Gastroesophageal sphincter (tissue), 4 donors: Measurements from ENCODE around the gene SPINK4. TPM values are rescaled to one million over a fixed set of nuclear protein-coding genes. Genes with fewer than 3 reads are reported as not detected.

Experiments
- ATAC-seq: fragments of 150-250 bp; one replicate; pipeline ENCODE4 v1.9.1; 2016; ENCODE audit warnings: mild to moderate bottlenecking, moderate library complexity
- H3K27ac ChIP-seq, 4 donors: fragments of 200-600 bp; sonication (generic) in 3 of 4; 1 replicate in 3 of 4; 2 replicates in 1 of 4; pipeline ENCODE4 v1.5.1; 2016 to 2019
- H3K27me3 ChIP-seq: fragments of 200-600 bp; sonication (generic); one replicate; pipeline ENCODE4 v1.5.1; 2019
- H3K36me3 ChIP-seq, 2 donors: fragments of 200-600 bp; sonication (generic); one replicate each; pipeline ENCODE4 v1.5.1; 2019; ENCODE audit warnings: control low read depth in 1 of 2
- H3K4me1 ChIP-seq, 3 donors: fragments of 200-600 bp; sonication (generic); 1 replicate in 2 of 3; 2 replicates in 1 of 3; pipeline ENCODE4 v1.5.1; 2016 to 2019; ENCODE audit warnings: control low read depth in 2 of 3
- H3K4me3 ChIP-seq, 2 donors: fragments of 200-600 bp; sonication (generic); one replicate each; pipeline ENCODE4 v1.5.1; 2019; ENCODE audit warnings: mild to moderate bottlenecking in 1 of 2, moderate library complexity in 1 of 2
- H3K9me3 ChIP-seq, 3 donors: fragments of 200-600 bp; sonication (generic); one replicate each; pipeline ENCODE4 v1.5.1; 2017 to 2019; ENCODE audit warnings: control low read depth in 2 of 3
- EP300 ChIP-seq: sonication (generic); formaldehyde crosslinking; IDR thresholded peaks from one replicate; pipeline ENCODE4 v1.6.1; 2017; ENCODE audit warnings: antibody characterized with exemption, mild to moderate bottlenecking
- POLR2A ChIP-seq, 2 donors: fragments of 450-650 bp; IDR thresholded peaks; one replicate each; pipeline ENCODE4 v1.6.1; 2017; ENCODE audit warnings: antibody characterized with exemption in 2 of 2, mild to moderate bottlenecking in 2 of 2, moderate library complexity in 1 of 2
- POLR2AphosphoS5 ChIP-seq: sonication (generic); formaldehyde crosslinking; IDR thresholded peaks from one replicate; pipeline ENCODE4 v1.6.1; 2017; ENCODE audit warnings: antibody characterized with exemption
- whole genome bisulfite sequencing, 2 donors: methylation state at CpG; one replicate each; pipeline ENCODE4 v1.1.5; 2018; ENCODE audit warnings: low coverage in 1 of 2; 5-methylcytosine and 5-hydroxymethylcytosine counted together
- total RNA-seq, 4 donors: library from RNA; depleted of rRNA; stranded (reverse); fragments of >200 nt; gene quantifications; one replicate each; pipeline ENCODE4 v1.1.0, GENCODE V29; 2016
- TF ChIP-seq, protein P1 (sequence below), 4 experiments: fragments of 200-600 bp in 2 of 4; fragments of 450-650 bp in 2 of 4; sonication (generic) in 1 of 4; IDR thresholded peaks; one replicate each; pipeline ENCODE4 v1.5.1; 2017 to 2019; ENCODE audit warnings: antibody characterized with exemption in 4 of 4, mild to moderate bottlenecking in 2 of 4, moderate library complexity in 2 of 4

Gene SPINK4
- total RNA-seq, 4 donors from 2014 or later, result not detected

DNA sequence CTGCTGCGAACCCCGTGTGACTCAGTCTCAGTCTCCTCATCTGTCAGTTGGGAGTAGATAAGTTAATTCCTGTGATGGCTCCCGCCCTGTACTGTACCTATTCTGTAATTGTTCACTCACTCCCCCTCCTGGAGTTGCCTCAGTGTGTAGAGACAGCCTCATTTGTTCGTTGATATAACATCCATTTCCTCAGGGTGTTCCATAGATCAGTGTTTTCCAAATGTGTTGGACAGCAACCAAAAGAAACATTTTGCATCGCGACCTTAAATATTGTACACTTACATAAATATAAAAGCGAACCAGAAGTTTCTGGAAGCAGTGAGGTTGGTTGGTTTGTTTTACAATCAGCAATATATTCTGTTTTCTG lies 51.0 kb downstream of the SPINK4 start:
- Histone ChIP-seq H3K4me1 (peaks cover 0 to 74% (median 25%) of the 10 kb centered on the region in 3 donors), H3K9me3 (no peaks in the 10 kb centered on the region), H3K4me3 (peak overlapping the region; percentile 48 to 80), H3K27ac (peak overlapping the region; percentile 85 to 97 (median 94)), H3K36me3 (peaks cover 0 to 38% of the 10 kb centered on the region in 2 donors), H3K27me3 (no peaks in the 10 kb centered on the region)
- TF ChIP-seq POLR2AphosphoS5 (no peak), EP300 (no peak), POLR2A (IDR thresholded peaks at IDR 0.05) (no peak)
- TF ChIP-seq, protein P1, sequence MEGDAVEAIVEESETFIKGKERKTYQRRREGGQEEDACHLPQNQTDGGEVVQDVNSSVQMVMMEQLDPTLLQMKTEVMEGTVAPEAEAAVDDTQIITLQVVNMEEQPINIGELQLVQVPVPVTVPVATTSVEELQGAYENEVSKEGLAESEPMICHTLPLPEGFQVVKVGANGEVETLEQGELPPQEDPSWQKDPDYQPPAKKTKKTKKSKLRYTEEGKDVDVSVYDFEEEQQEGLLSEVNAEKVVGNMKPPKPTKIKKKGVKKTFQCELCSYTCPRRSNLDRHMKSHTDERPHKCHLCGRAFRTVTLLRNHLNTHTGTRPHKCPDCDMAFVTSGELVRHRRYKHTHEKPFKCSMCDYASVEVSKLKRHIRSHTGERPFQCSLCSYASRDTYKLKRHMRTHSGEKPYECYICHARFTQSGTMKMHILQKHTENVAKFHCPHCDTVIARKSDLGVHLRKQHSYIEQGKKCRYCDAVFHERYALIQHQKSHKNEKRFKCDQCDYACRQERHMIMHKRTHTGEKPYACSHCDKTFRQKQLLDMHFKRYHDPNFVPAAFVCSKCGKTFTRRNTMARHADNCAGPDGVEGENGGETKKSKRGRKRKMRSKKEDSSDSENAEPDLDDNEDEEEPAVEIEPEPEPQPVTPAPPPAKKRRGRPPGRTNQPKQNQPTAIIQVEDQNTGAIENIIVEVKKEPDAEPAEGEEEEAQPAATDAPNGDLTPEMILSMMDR (IDR thresholded peaks at IDR 0.05), result no peak
- 8 to 27% methylated on average over 3 to 7 of the region's 7 CpGs for WGBS, 2 donors
- no peak for ATAC-seq

DNA sequence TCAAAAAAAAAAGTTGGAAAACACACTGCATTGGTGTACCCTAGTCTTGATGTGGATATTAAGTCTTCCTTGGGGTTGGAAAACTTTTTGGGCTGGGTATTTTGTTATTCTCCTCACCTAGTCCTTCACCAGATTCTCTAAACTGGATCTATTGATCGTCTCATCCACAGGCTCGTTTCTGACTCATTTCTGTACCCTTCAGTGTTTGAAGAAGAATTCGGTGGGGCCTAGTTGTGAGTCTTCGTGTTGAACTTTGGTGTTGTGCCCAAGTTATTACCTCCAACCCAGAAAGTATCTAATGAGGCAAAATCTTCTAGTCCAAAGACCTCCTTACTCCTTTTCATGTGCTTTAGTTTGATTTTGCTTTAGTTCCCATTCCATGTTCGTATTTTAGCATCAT lies 51.9 kb downstream of the SPINK4 start:
- no peak overlapping the region for H3K4me3 ChIP-seq
- H3K4me1 ChIP-seq, result peaks cover 5 to 77% (median 27%) of the 10 kb centered on the region in 3 donors

GRCh38 chr9:33293782-33294181 lies 53.8 kb downstream of the SPINK4 start:
- no peaks in the 10 kb centered on the region for H3K27me3 ChIP-seq
- no peak overlapping the region for H3K4me3 ChIP-seq
- no peak overlapping the region for H3K27ac ChIP-seq
- H3K36me3 ChIP-seq, result peaks cover 4 to 61% of the 10 kb centered on the region in 2 donors
- H3K4me1 ChIP-seq, result peaks cover 5 to 87% (median 31%) of the 10 kb centered on the region in 3 donors
- 67 to 83% methylated on average over 2 of the region's 2 CpGs for WGBS, 2 donors
- no peak for ATAC-seq
- TF ChIP-seq POLR2A (IDR thresholded peaks at IDR 0.05) (no peak), EP300 (no peak), POLR2AphosphoS5 (no peak)
- TF ChIP-seq, protein P1 (IDR thresholded peaks at IDR 0.05), result no peak
- no peaks in the 10 kb centered on the region for H3K9me3 ChIP-seq

More for the DNA sequence above, 51.9 kb downstream of the SPINK4 start:
- Histone ChIP-seq H3K9me3 (no peaks in the 10 kb centered on the region), H3K36me3 (peaks cover 0 to 42% of the 10 kb centered on the region in 2 donors), H3K27me3 (no peaks in the 10 kb centered on the region), H3K27ac (peak overlapping the region in 3 of 4 donors; percentile 94 to 97 (median 95))
- ATAC-seq, result no peak
- WGBS, 2 donors, result 77 to 84% methylated on average over 4 to 5 of the region's 5 CpGs
- no peak for TF ChIP-seq POLR2A (IDR thresholded peaks at IDR 0.05)
- TF ChIP-seq, protein P1 (IDR thresholded peaks at IDR 0.05), result no peak
- no peak for TF ChIP-seq EP300
- TF ChIP-seq POLR2AphosphoS5, result no peak

- Histone ChIP-seq H3K9me3 (no peaks in the 10 kb centered on the region), H3K27me3 (no peaks in the 10 kb centered on the region), H3K27ac (no peak overlapping the region), H3K4me3 (no peak overlapping the region), H3K4me1 (peaks cover 5 to 88% (median 26%) of the 10 kb centered on the region in 3 donors), H3K36me3 (peaks cover 4 to 72% of the 10 kb centered on the region in 2 donors)
- no peak for TF ChIP-seq POLR2A (IDR thresholded peaks at IDR 0.05)
- no peak for TF ChIP-seq EP300
- no peak for TF ChIP-seq POLR2AphosphoS5
- TF ChIP-seq, protein P1 (IDR thresholded peaks at IDR 0.05), result no peak
- 79 to 87% methylated on average over 7 to 11 of the region's 12 CpGs for WGBS, 2 donors
- no peak for ATAC-seq
These were observed 54.9 kb downstream of the SPINK4 start for GRCh38 chr9:33294670-33295432.

DNA sequence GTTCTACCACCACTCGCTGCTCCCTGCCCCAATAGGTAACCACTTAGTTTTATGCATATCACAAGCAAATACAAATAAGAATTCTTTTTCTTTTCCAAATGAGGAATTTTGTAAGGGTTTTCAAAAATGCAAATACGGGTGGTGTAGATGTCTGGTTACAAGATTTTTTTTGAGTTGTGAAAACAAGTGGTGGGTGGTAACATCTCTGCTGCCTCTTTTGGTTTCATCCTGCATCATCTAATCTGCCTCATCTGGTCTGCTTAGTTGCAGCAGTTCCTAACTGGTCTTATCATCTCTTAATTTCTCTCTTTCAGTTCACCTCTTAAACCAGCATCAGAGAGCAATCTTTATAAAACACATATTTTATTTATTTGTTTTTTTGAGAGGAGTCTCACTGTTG lies 55.6 kb downstream of the SPINK4 start:
- H3K9me3 ChIP-seq, result no peaks in the 10 kb centered on the region
- no peak overlapping the region for H3K4me3 ChIP-seq
- no peak overlapping the region for H3K27ac ChIP-seq
- peaks cover 5 to 95% (median 26%) of the 10 kb centered on the region in 3 donors for H3K4me1 ChIP-seq
- no peaks in the 10 kb centered on the region for H3K27me3 ChIP-seq
- TF ChIP-seq POLR2A (IDR thresholded peaks at IDR 0.05) (no peak), POLR2AphosphoS5 (no peak), EP300 (no peak)
- TF ChIP-seq, protein P1 (IDR thresholded peaks at IDR 0.05), result no peak
- 69 to 93% methylated on average over 2 of the region's 2 CpGs for WGBS, 2 donors
- peaks cover 4 to 79% of the 10 kb centered on the region in 2 donors for H3K36me3 ChIP-seq
- ATAC-seq, result no peak
